SK-N-SH treated with all-trans-retinoic acid at 6 μM for 48 hours (cell line): Measurements from ENCODE around the gene CD151.
A peak's percentile ranks its signal among the peaks of the same experiment; 100 is the strongest.

Experiments used
- ATAC-seq: fragments of 200-7000 bp; cut with Tn5 transposase; 3 replicates; pipeline ENCODE4 v1.9.1; 2020; ENCODE audit warnings: mild to moderate bottlenecking, moderate library complexity
- ARNTL ChIP-seq: fragments of 450-650 bp; formaldehyde crosslinking; IDR thresholded peaks from 2 replicates; pipeline ENCODE4 v1.5.0; 2020; ENCODE audit warnings: low read depth, mild to moderate bottlenecking, moderate library complexity, borderline replicate concordance
- CREB5 ChIP-seq: fragments of 250-450 bp; sonication (Bioruptor Pico); IDR thresholded peaks from 2 replicates; pipeline ENCODE4 v1.5.1; 2020; ENCODE audit warnings: low read depth, mild to moderate bottlenecking, moderate library complexity
- CSDC2 ChIP-seq: fragments of 250-450 bp; sonication (Bioruptor Pico); IDR thresholded peaks from 2 replicates; pipeline ENCODE4 v1.5.0; 2020; ENCODE audit warnings: mild to moderate bottlenecking, moderate library complexity
- CSRNP3 ChIP-seq: fragments of 250-450 bp; sonication (Bioruptor Pico); IDR thresholded peaks from 2 replicates; pipeline ENCODE4 v1.5.1; 2021; ENCODE audit warnings: mild to moderate bottlenecking, moderate library complexity
- ESRRG ChIP-seq: fragments of 250-450 bp; sonication (Bioruptor Pico); IDR thresholded peaks from 2 replicates; pipeline ENCODE4 v1.6.1; 2021; ENCODE audit warnings: mild to moderate bottlenecking
- GLIS3 ChIP-seq: fragments of 250-450 bp; sonication (Bioruptor Pico); IDR thresholded peaks from 2 replicates; pipeline ENCODE4 v1.5.0; 2020; ENCODE audit warnings: mild to moderate bottlenecking, moderate library complexity
- ISL1 ChIP-seq: fragments of 250-450 bp; sonication (Bioruptor Pico); IDR thresholded peaks from 2 replicates; pipeline ENCODE4 v2.1.2; 2022; ENCODE audit warnings: mild to moderate bottlenecking, moderate library complexity
- OSR1 ChIP-seq: fragments of 250-450 bp; sonication (Bioruptor Pico); IDR thresholded peaks from 2 replicates; pipeline ENCODE4 v1.8.0; 2022; ENCODE audit warnings: moderate library complexity, mild to moderate bottlenecking, inconsistent platforms
- PATZ1 ChIP-seq: fragments of 250-450 bp; sonication (Bioruptor Pico); IDR thresholded peaks from 2 replicates; pipeline ENCODE4 v1.8.0; 2020; ENCODE audit warnings: mild to moderate bottlenecking, moderate library complexity, borderline replicate concordance
- PPARA ChIP-seq: fragments of 250-450 bp; sonication (Bioruptor Pico); IDR thresholded peaks from 2 replicates; pipeline ENCODE4 v1.5.0; 2020; ENCODE audit warnings: mild to moderate bottlenecking, borderline replicate concordance
- RARB ChIP-seq: fragments of 250-450 bp; sonication (Bioruptor Pico); IDR thresholded peaks from 2 replicates; pipeline ENCODE4 v1.8.0; 2021; ENCODE audit warnings: mild to moderate bottlenecking, moderate library complexity
- SNAI2 ChIP-seq: fragments of 250-450 bp; sonication (Bioruptor Pico); IDR thresholded peaks from 2 replicates; pipeline ENCODE4 v1.5.0; 2020; ENCODE audit warnings: mild to moderate bottlenecking, moderate library complexity
- TCF4 ChIP-seq: fragments of 250-450 bp; sonication (Bioruptor Pico); IDR thresholded peaks from 2 replicates; pipeline ENCODE4 v1.8.0; 2021; ENCODE audit warnings: mild to moderate bottlenecking, moderate library complexity, borderline replicate concordance
- TOX ChIP-seq: fragments of 250-450 bp; sonication (Bioruptor Pico); IDR thresholded peaks from 2 replicates; pipeline ENCODE4 v1.8.0; 2021; ENCODE audit warnings: mild to moderate bottlenecking, moderate library complexity, borderline replicate concordance
- TSHZ2 ChIP-seq: fragments of 250-450 bp; sonication (Bioruptor Pico); IDR thresholded peaks from 2 replicates; pipeline ENCODE4 v1.5.0; 2020; ENCODE audit warnings: mild to moderate bottlenecking, moderate library complexity
- ZFP30 ChIP-seq: fragments of 450-650 bp; formaldehyde crosslinking; IDR thresholded peaks from 2 replicates; pipeline ENCODE4 v1.5.0; 2022; ENCODE audit warnings: mild to moderate bottlenecking, moderate library complexity
- ZNF565 ChIP-seq: fragments of 450-650 bp; formaldehyde crosslinking; conservative IDR thresholded peaks from 2 replicates; pipeline ENCODE4 v1.5.0; 2020; ENCODE audit warnings: low read depth, mild to moderate bottlenecking, moderate library complexity
- ZNF70 ChIP-seq: fragments of 450-650 bp; formaldehyde crosslinking; IDR thresholded peaks from 2 replicates; pipeline ENCODE4 v1.5.0; 2020; ENCODE audit warnings: mild to moderate bottlenecking, moderate library complexity
- ZNF8 ChIP-seq: fragments of 450-650 bp; formaldehyde crosslinking; IDR thresholded peaks from 2 replicates; pipeline ENCODE4 v1.5.0; 2020; ENCODE audit warnings: mild to moderate bottlenecking, moderate library complexity

The CD151 gene

GRCh38 chr11:834371-835316 lies 1.9 kb downstream of the CD151 start:
- TF ChIP-seq ZNF565 (CRISPR knock-in tag) = 0 out of 2 replicates have a peak, but pooled peaks have one; percentile 3
- TF ChIP-seq SNAI2 = no peak
- TF ChIP-seq ZFP30 (CRISPR knock-in tag) = no peak
- TF ChIP-seq ESRRG (CRISPR knock-in tag) = no peak
- no peak for TF ChIP-seq OSR1
- TF ChIP-seq TCF4 (CRISPR knock-in tag) = no peak
- no peak for TF ChIP-seq ZNF8 (CRISPR knock-in tag)
- TF ChIP-seq ZNF70 (CRISPR knock-in tag) = no peak
- TF ChIP-seq PATZ1 = no peak; the same call in 1 of the 2 replicates
- no peak for TF ChIP-seq TSHZ2 (CRISPR knock-in tag)
- no peak for TF ChIP-seq ARNTL (CRISPR knock-in tag)
- no peak for TF ChIP-seq ISL1
- TF ChIP-seq RARB = no peak
- TF ChIP-seq GLIS3 (CRISPR knock-in tag) = no peak; the same call in 1 of the 2 replicates
- no peak for TF ChIP-seq TOX (CRISPR knock-in tag)
- 0 out of 2 replicates have a peak, but pooled peaks have one; percentile 24 for TF ChIP-seq CSDC2
- peak; percentile 54; the same call in 1 of the 2 replicates for TF ChIP-seq CREB5 (CRISPR knock-in tag)
- TF ChIP-seq PPARA = no peak
- TF ChIP-seq, all 23 proteins: peak for 3
- ATAC-seq = peak; percentile 68

- ATAC-seq = no peak
Observed at GRCh38 chr11:836274-836673, 3.5 kb downstream of the CD151 start.

More at GRCh38 chr11:836274-836673, 3.5 kb downstream of the CD151 start:
- TF ChIP-seq PATZ1 (no peak), TOX (CRISPR knock-in tag) (no peak), ESRRG (CRISPR knock-in tag) (no peak), ZFP30 (CRISPR knock-in tag) (no peak), PPARA (no peak), CSRNP3 (CRISPR knock-in tag) (no peak), CREB5 (CRISPR knock-in tag) (no peak), ZNF70 (CRISPR knock-in tag) (no peak)
- TF ChIP-seq, all 23 proteins: peak for 0
